HL-60/S4 treated with retinoic acid at 250 ng/mL for 4 days and 3 days (cell line): ENCODE measurements around the gene HP.
"Not testable (repeated sequence)": the region's sequence is repeated elsewhere in the genome, so short reads cannot be mapped to it uniquely, and the experiment has no call there.

Source experiments
- in situ Hi-C: fragments of 300-500 bp; cut with MboI; formaldehyde crosslinking; loops from 2 replicates; pipeline ENCODE4 v1.7.0; 2022; ENCODE audit warnings: low sequenced_read_pairs

The HP gene

GRCh38 chr16:72054254-72054847 is at the start of gene HP:
HP (plus strand) TSS chr16:72054505; CDS start chr16:72054653, 148 bp downstream.
- in situ Hi-C loops, result not testable (repeated sequence)

- in situ Hi-C loops, result not testable (repeated sequence)
Observed at GRCh38 chr16:72008065-72008423, 46.3 kb upstream of the HP start.

- in situ Hi-C loops, result no loop called here
Observed at GRCh38 chr16:72008424-72009216, 45.7 kb upstream of the HP start, which contains the start of gene DHODH. DHODH (plus strand) TSS chr16:72008744; CDS start chr16:72008765, 21 bp downstream.

- in situ Hi-C loops, result no loop called here
Observed at GRCh38 chr16:72009779-72010178, 44.5 kb upstream of the HP start.

- in situ Hi-C loops, result no loop called here
Observed at GRCh38 chr16:72012607-72013006, 41.7 kb upstream of the HP start.

- in situ Hi-C loops, result no loop called here
Observed at GRCh38 chr16:72013389-72013788, 40.9 kb upstream of the HP start.

GRCh38 chr16:72013888-72014581 is 40.3 kb upstream of the HP start:
- in situ Hi-C loops, result no loop called here

- in situ Hi-C loops, result no loop called here
Observed at GRCh38 chr16:72014675-72015074, 39.6 kb upstream of the HP start.

GRCh38 chr16:72015124-72015523 is 39.2 kb upstream of the HP start:
- in situ Hi-C loops, result no loop called here

- in situ Hi-C loops, result no loop called here
Observed at GRCh38 chr16:72018470-72018869, 35.8 kb upstream of the HP start.

GRCh38 chr16:72021043-72021442 is 33.3 kb upstream of the HP start:
- in situ Hi-C loops, result no loop called here

GRCh38 chr16:72022127-72022526 is 32.2 kb upstream of the HP start:
- in situ Hi-C loops, result no loop called here

GRCh38 chr16:72023962-72024361 is 30.3 kb upstream of the HP start:
- in situ Hi-C loops, result no loop called here

GRCh38 chr16:72024862-72025382 is 29.4 kb upstream of the HP start:
- in situ Hi-C loops, result no loop called here

GRCh38 chr16:72025404-72026114 is 28.7 kb upstream of the HP start:
- in situ Hi-C loops, result no loop called here

- in situ Hi-C loops, result no loop called here
Observed at GRCh38 chr16:72027669-72028378, 26.5 kb upstream of the HP start.

- in situ Hi-C loops, result no loop called here
Observed at GRCh38 chr16:72029567-72030271, 24.6 kb upstream of the HP start.

- in situ Hi-C loops, result no loop called here
Observed at GRCh38 chr16:72033437-72033836, 20.9 kb upstream of the HP start.

GRCh38 chr16:72036098-72036497 is 18.2 kb upstream of the HP start:
- in situ Hi-C loops, result no loop called here

GRCh38 chr16:72042157-72042660 is 12.1 kb upstream of the HP start:
- in situ Hi-C loops, result no loop called here
